CD14-positive monocyte (primary cell): ENCODE results near the gene CHST11. TPM values are rescaled to one million over a fixed set of nuclear protein-coding genes. Genes with fewer than 3 reads are reported as not detected.

Experiments
- DNase-seq, 3 donors: peaks; one replicate each; pipeline ENCODE4 v3.0.0-alpha.2; 2011 to 2022
- H2AFZ ChIP-seq: 2 replicates; pipeline ENCODE4 v1.6.0; 2012; ENCODE audit warnings: mild to moderate bottlenecking, low read depth, low read length, inconsistent platforms; ENCODE audit not compliant: insufficient read depth, poor library complexity, severe bottlenecking
- H3K27ac ChIP-seq, 2 donors: 1 replicate in 1 of 2; 2 replicates in 1 of 2; pipeline ENCODE4 v1.5.1; 2012 to 2013; ENCODE audit warnings: low read length in 2 of 2, control low read depth in 1 of 2, inconsistent platforms in 1 of 2, low read depth in 1 of 2, mild to moderate bottlenecking in 1 of 2
- H3K27me3 ChIP-seq, 2 donors: one replicate each; pipeline versions ENCODE4 v1.6.0 to v1.6.1; 2011 to 2013; ENCODE audit warnings: low read length in 2 of 2; ENCODE audit not compliant: control insufficient read depth in 2 of 2, insufficient read depth in 2 of 2
- H3K36me3 ChIP-seq, 2 donors: replicated peaks in 1 of 2; 1 replicate in 1 of 2; 2 replicates in 1 of 2; pipeline versions ENCODE4 v1.5.1 to v1.6.1; 2012 to 2013; ENCODE audit warnings: low read length in 2 of 2, control low read depth in 1 of 2, inconsistent platforms in 1 of 2, mild to moderate bottlenecking in 1 of 2; ENCODE audit not compliant: insufficient read depth in 2 of 2, control insufficient read depth in 1 of 2
- H3K4me1 ChIP-seq, 2 donors: 1 replicate in 1 of 2; 2 replicates in 1 of 2; pipeline versions ENCODE4 v1.5.1 to v1.6.1; 2012 to 2013; ENCODE audit warnings: low read length in 2 of 2, control low read depth in 1 of 2, inconsistent platforms in 1 of 2, mild to moderate bottlenecking in 1 of 2, moderate library complexity in 1 of 2; ENCODE audit not compliant: insufficient read depth in 2 of 2, control insufficient read depth in 1 of 2
- H3K4me2 ChIP-seq: replicated peaks from 2 replicates; pipeline ENCODE3; 2012; ENCODE audit warnings: low read length, moderate library complexity, mild to moderate bottlenecking; ENCODE audit not compliant: poor library complexity, severe bottlenecking; ENCODE audit errors: extremely low read depth
- H3K4me3 ChIP-seq, 3 experiments: fragments of 200-600 bp in 1 of 3; sonication (generic) in 1 of 3; replicated peaks in 1 of 3; 1 replicate in 2 of 3; 2 replicates in 1 of 3; pipeline ENCODE4 v1.5.1; 2011 to 2013; ENCODE audit warnings: low read length in 3 of 3, mild to moderate bottlenecking in 3 of 3, control low read depth in 2 of 3, low read depth in 2 of 3, inconsistent platforms in 1 of 3, moderate library complexity in 1 of 3
- H3K79me2 ChIP-seq: 2 replicates; pipeline ENCODE4 v1.6.0; 2012; ENCODE audit warnings: mild to moderate bottlenecking, control low read depth, inconsistent platforms, low read length, moderate library complexity; ENCODE audit not compliant: insufficient read depth
- H3K9ac ChIP-seq: 2 replicates; pipeline ENCODE4 v1.6.0; 2017; ENCODE audit warnings: low read length, mild to moderate bottlenecking; ENCODE audit not compliant: insufficient read depth, poor library complexity, severe bottlenecking
- H3K9me3 ChIP-seq, 2 donors: replicated peaks in 1 of 2; 1 replicate in 1 of 2; 2 replicates in 1 of 2; pipeline versions ENCODE4 v1.5.1 to v1.6.1; 2012 to 2013; ENCODE audit warnings: low read length in 2 of 2, control low read depth in 1 of 2; ENCODE audit not compliant: control insufficient read depth in 1 of 2, insufficient read depth in 1 of 2
- H4K20me1 ChIP-seq: 2 replicates; pipeline ENCODE4 v1.6.0; 2012; ENCODE audit warnings: mild to moderate bottlenecking, low read length, control low read depth, moderate library complexity; ENCODE audit not compliant: insufficient read depth
- H3K27ac Mint-ChIP-seq, 7 donors: one replicate each; pipeline ENCODE4 v1.8.0; 2020; ENCODE audit warnings: mild to moderate bottlenecking in 7 of 7, mixed read lengths in 7 of 7, moderate library complexity in 6 of 7, inconsistent platforms in 2 of 7
- H3K27me3 Mint-ChIP-seq, 3 donors: one replicate each; pipeline ENCODE4 v1.8.0; 2021 to 2022; ENCODE audit warnings: low read depth in 3 of 3, mild to moderate bottlenecking in 3 of 3, mixed read lengths in 3 of 3, moderate library complexity in 3 of 3, inconsistent platforms in 1 of 3
- H3K36me3 Mint-ChIP-seq, 2 donors: one replicate each; pipeline ENCODE4 v1.8.0; 2020; ENCODE audit warnings: mixed read lengths in 2 of 2, inconsistent platforms in 1 of 2, mild to moderate bottlenecking in 1 of 2
- H3K4me1 Mint-ChIP-seq: one replicate; pipeline ENCODE4 v1.8.0; 2020; ENCODE audit warnings: mild to moderate bottlenecking, mixed read lengths
- H3K4me3 Mint-ChIP-seq, 2 donors: one replicate each; pipeline ENCODE4 v1.8.0; 2020; ENCODE audit warnings: mild to moderate bottlenecking in 2 of 2, mixed read lengths in 2 of 2, moderate library complexity in 1 of 2
- H3K9me3 Mint-ChIP-seq, 7 donors: one replicate each; pipeline ENCODE4 v1.8.0; 2020 to 2022; ENCODE audit warnings: mixed read lengths in 7 of 7, mild to moderate bottlenecking in 6 of 7, moderate library complexity in 6 of 7, inconsistent platforms in 2 of 7
- CTCF ChIP-seq: fragments of 200-600 bp; IDR thresholded peaks from one replicate; pipeline ENCODE4 v1.8.0; 2022; ENCODE audit warnings: antibody characterized with exemption, mild to moderate bottlenecking
- WGBS: methylation state at CpG from one replicate; pipeline ENCODE4 v1.1.5; 2013; ENCODE audit warnings: missing lambda C conversion rate; ENCODE audit not compliant: insufficient coverage; 5-methylcytosine and 5-hydroxymethylcytosine counted together
- intact Hi-C, 2 donors: fragments of 100-400 bp; cut with micrococcal nuclease; formaldehyde crosslinking; loops; one replicate each; pipeline versions ENCODE4 v1.15.0 to v1.15.1; 2023
- polyA plus RNA-seq, 3 donors: library from polyadenylated mRNA; depleted of rRNA in 1 of 3; unstranded in 2 of 3; stranded (reverse) in 1 of 3; fragments of 300-500 nt in 2 of 3; fragments of >200 nt in 1 of 3; fragmentation: Illumina TruSeq in 2 of 3; gene quantifications; 1 replicate in 2 of 3; 2 replicates in 1 of 3; pipeline ENCODE4 v1.2.3, GENCODE V29; 2012 to 2021

Gene CHST11
- polyA plus RNA-seq, 3 donors: 44.4 to 66.6 (median 48.4) TPM

GRCh38 chr12:104468371-104468770 lies 11.6 kb downstream of the CHST11 start:
- no peak overlapping the region for H3K27ac ChIP-seq
- no CpG with 5 or more reads among the region's 5 CpGs for WGBS
- H3K9me3 ChIP-seq: no peaks in the 10 kb centered on the region
- no peak overlapping the region for H2AFZ ChIP-seq
- no peak overlapping the region for H3K4me3 ChIP-seq
- no peaks in the 10 kb centered on the region for H3K9me3 Mint-ChIP-seq
- no peak for DNase-seq
- H3K79me2 ChIP-seq: peaks cover 100% of the 10 kb centered on the region
- intact Hi-C loops: loop anchor here in 1 of 2 donors (10.0 kb wide), 1 partner anchor 276 kb away; no protein-coding TSS in a partner anchor
- peaks cover 77 to 93% of the 10 kb centered on the region in 2 donors for H3K4me1 ChIP-seq
- no peaks in the 10 kb centered on the region for H3K36me3 ChIP-seq
- H3K27ac Mint-ChIP-seq: peak overlapping the region in 1 of 7 donors; percentile 30
- peaks cover 96% of the 10 kb centered on the region for H4K20me1 ChIP-seq
- no peaks in the 10 kb centered on the region for H3K27me3 Mint-ChIP-seq
- H3K4me1 Mint-ChIP-seq: peaks cover 94% of the 10 kb centered on the region
- no peak overlapping the region for H3K4me3 Mint-ChIP-seq
- H3K4me2 ChIP-seq: no peak overlapping the region
- H3K27me3 ChIP-seq: no peaks in the 10 kb centered on the region
- no peak for TF ChIP-seq CTCF
- no peak overlapping the region for H3K9ac ChIP-seq
- peaks cover 24 to 30% of the 10 kb centered on the region in 2 donors for H3K36me3 Mint-ChIP-seq

GRCh38 chr12:104469066-104469465 lies 12.3 kb downstream of the CHST11 start:
- WGBS: 29% methylated on average over 1 of the region's 4 CpGs
- Mint-ChIP-seq H3K36me3 (peaks cover 19 to 28% of the 10 kb centered on the region in 2 donors), H3K27ac (peak overlapping the region in 1 of 7 donors; percentile 23), H3K27me3 (no peaks in the 10 kb centered on the region), H3K4me1 (peaks cover 94% of the 10 kb centered on the region), H3K9me3 (no peaks in the 10 kb centered on the region), H3K4me3 (no peak overlapping the region)
- H3K79me2 ChIP-seq: peaks cover 100% of the 10 kb centered on the region
- no peak overlapping the region for H3K4me3 ChIP-seq
- no peaks in the 10 kb centered on the region for H3K36me3 ChIP-seq
- peaks cover 96% of the 10 kb centered on the region for H4K20me1 ChIP-seq
- H3K27ac ChIP-seq: peak overlapping the region in 1 of 2 donors; percentile 12
- H2AFZ ChIP-seq: no peak overlapping the region
- H3K27me3 ChIP-seq: no peaks in the 10 kb centered on the region
- intact Hi-C loops: loop anchor here in 1 of 2 donors (10.0 kb wide), 1 partner anchor 276 kb away; no protein-coding TSS in a partner anchor
- no peak overlapping the region for H3K4me2 ChIP-seq
- TF ChIP-seq CTCF: no peak
- no peaks in the 10 kb centered on the region for H3K9me3 ChIP-seq
- no peak overlapping the region for H3K9ac ChIP-seq
- peaks cover 73 to 92% of the 10 kb centered on the region in 2 donors for H3K4me1 ChIP-seq
- no peak for DNase-seq
